ENCODE data around the gene EGFR. TPM values are rescaled to one million over a fixed set of nuclear protein-coding genes. Genes with fewer than 3 reads are reported as not detected.

Gene EGFR
- not detected for total RNA-seq

GRCh38 chr7:55018361-55019190 lies at the start of gene EGFR:
Gene EGFR, plus strand, starts transcription at chr7:55019017. Its CDS starts 261 bp downstream, at chr7:55019278.
- peaks cover 2% of the 10 kb centered on the region for H3K36me3 Mint-ChIP-seq
- H3K27me3 Mint-ChIP-seq: peaks cover 58% of the 10 kb centered on the region
- H3K27ac Mint-ChIP-seq: no peak within 1 kb of the TSS
- no peak within 1 kb of the TSS for H3K4me3 Mint-ChIP-seq
- no peaks in the 10 kb centered on the region for H3K9me3 Mint-ChIP-seq
- no peaks in the 10 kb centered on the region for H3K4me1 Mint-ChIP-seq
- DNase-seq: no peak

GRCh38 chr7:54969208-54969967 lies 49.4 kb upstream of the EGFR start:
- peaks cover 3% of the 10 kb centered on the region for H3K27me3 Mint-ChIP-seq
- peaks cover 6% of the 10 kb centered on the region for H3K9me3 Mint-ChIP-seq
- H3K4me3 Mint-ChIP-seq: no peak overlapping the region
- no peak overlapping the region for H3K27ac Mint-ChIP-seq
- H3K36me3 Mint-ChIP-seq: no peaks in the 10 kb centered on the region
- DNase-seq: no peak
- H3K4me1 Mint-ChIP-seq: no peaks in the 10 kb centered on the region

GRCh38 chr7:54972733-54973294 lies 46.0 kb upstream of the EGFR start:
- H3K27ac Mint-ChIP-seq: no peak overlapping the region

GRCh38 chr7:54978364-54979116 lies 40.3 kb upstream of the EGFR start:
- H3K9me3 Mint-ChIP-seq: peaks cover 2% of the 10 kb centered on the region
- no peak for DNase-seq
- H3K4me3 Mint-ChIP-seq: no peak overlapping the region
- H3K27ac Mint-ChIP-seq: no peak overlapping the region
- no peaks in the 10 kb centered on the region for H3K4me1 Mint-ChIP-seq
- H3K27me3 Mint-ChIP-seq: peaks cover 8% of the 10 kb centered on the region
- no peaks in the 10 kb centered on the region for H3K36me3 Mint-ChIP-seq

More at GRCh38 chr7:54972733-54973294, 46.0 kb upstream of the EGFR start:
- Mint-ChIP-seq H3K27me3 (peaks cover 3% of the 10 kb centered on the region), H3K4me3 (no peak overlapping the region), H3K9me3 (peaks cover 8% of the 10 kb centered on the region), H3K36me3 (no peaks in the 10 kb centered on the region), H3K4me1 (no peaks in the 10 kb centered on the region)
- DNase-seq: no peak

GRCh38 chr7:54980521-54980920 lies 38.3 kb upstream of the EGFR start:
- Mint-ChIP-seq H3K36me3 (no peaks in the 10 kb centered on the region), H3K27me3 (peaks cover 11% of the 10 kb centered on the region), H3K4me3 (no peak overlapping the region), H3K4me1 (no peaks in the 10 kb centered on the region), H3K27ac (no peak overlapping the region), H3K9me3 (peaks cover 2% of the 10 kb centered on the region)
- DNase-seq: no peak

GRCh38 chr7:54981913-54982312 lies 36.9 kb upstream of the EGFR start:
- Mint-ChIP-seq H3K36me3 (no peaks in the 10 kb centered on the region), H3K4me3 (no peak overlapping the region), H3K27me3 (peaks cover 17% of the 10 kb centered on the region), H3K4me1 (no peaks in the 10 kb centered on the region), H3K27ac (no peak overlapping the region), H3K9me3 (no peaks in the 10 kb centered on the region)
- DNase-seq: no peak

- Mint-ChIP-seq H3K27me3 (peaks cover 14% of the 10 kb centered on the region), H3K4me3 (no peak overlapping the region), H3K4me1 (no peaks in the 10 kb centered on the region), H3K9me3 (no peaks in the 10 kb centered on the region), H3K36me3 (no peaks in the 10 kb centered on the region), H3K27ac (no peak overlapping the region)
- no peak for DNase-seq
These were observed 33.1 kb upstream of the EGFR start for GRCh38 chr7:54985426-54986330.

- no peaks in the 10 kb centered on the region for H3K36me3 Mint-ChIP-seq
- no peaks in the 10 kb centered on the region for H3K4me1 Mint-ChIP-seq
- peaks cover 19% of the 10 kb centered on the region for H3K27me3 Mint-ChIP-seq
- no peak overlapping the region for H3K4me3 Mint-ChIP-seq
- DNase-seq: no peak
- H3K27ac Mint-ChIP-seq: no peak overlapping the region
- peaks cover 2% of the 10 kb centered on the region for H3K9me3 Mint-ChIP-seq
These were observed 32.1 kb upstream of the EGFR start for GRCh38 chr7:54986716-54987115.

GRCh38 chr7:54987772-54988171 lies 31.0 kb upstream of the EGFR start:
- H3K4me1 Mint-ChIP-seq: no peaks in the 10 kb centered on the region
- H3K4me3 Mint-ChIP-seq: no peak overlapping the region

GRCh38 chr7:54988516-54988915 lies 30.3 kb upstream of the EGFR start:
- H3K4me1 Mint-ChIP-seq: no peaks in the 10 kb centered on the region
- H3K27me3 Mint-ChIP-seq: peaks cover 14% of the 10 kb centered on the region
- no peak overlapping the region for H3K4me3 Mint-ChIP-seq
- H3K27ac Mint-ChIP-seq: no peak overlapping the region
- H3K9me3 Mint-ChIP-seq: peaks cover 2% of the 10 kb centered on the region
- no peak for DNase-seq
- no peaks in the 10 kb centered on the region for H3K36me3 Mint-ChIP-seq

More at GRCh38 chr7:54987772-54988171, 31.0 kb upstream of the EGFR start:
- Mint-ChIP-seq H3K9me3 (peaks cover 2% of the 10 kb centered on the region), H3K27ac (no peak overlapping the region), H3K36me3 (no peaks in the 10 kb centered on the region), H3K27me3 (peaks cover 14% of the 10 kb centered on the region)
- DNase-seq: no peak

- no peak overlapping the region for H3K4me3 Mint-ChIP-seq
- peaks cover 14% of the 10 kb centered on the region for H3K27me3 Mint-ChIP-seq
- no peaks in the 10 kb centered on the region for H3K4me1 Mint-ChIP-seq
- H3K9me3 Mint-ChIP-seq: peaks cover 2% of the 10 kb centered on the region
- DNase-seq: no peak
- H3K27ac Mint-ChIP-seq: no peak overlapping the region
- H3K36me3 Mint-ChIP-seq: no peaks in the 10 kb centered on the region
These were observed 29.2 kb upstream of the EGFR start for GRCh38 chr7:54989453-54990225.

GRCh38 chr7:54991341-54991740 lies 27.5 kb upstream of the EGFR start:
- H3K9me3 Mint-ChIP-seq: peaks cover 2% of the 10 kb centered on the region
- no peak overlapping the region for H3K4me3 Mint-ChIP-seq
- H3K36me3 Mint-ChIP-seq: no peaks in the 10 kb centered on the region
- H3K27me3 Mint-ChIP-seq: peaks cover 5% of the 10 kb centered on the region
- DNase-seq: no peak
- H3K27ac Mint-ChIP-seq: no peak overlapping the region
- H3K4me1 Mint-ChIP-seq: peaks cover 7% of the 10 kb centered on the region

GRCh38 chr7:54992871-54993475 lies 25.8 kb upstream of the EGFR start:
- no peak for DNase-seq
- Mint-ChIP-seq H3K4me1 (peaks cover 7% of the 10 kb centered on the region), H3K27ac (no peak overlapping the region), H3K27me3 (peaks cover 5% of the 10 kb centered on the region), H3K9me3 (peaks cover 2% of the 10 kb centered on the region), H3K4me3 (no peak overlapping the region), H3K36me3 (no peaks in the 10 kb centered on the region)
